AG08395 (cell line): ENCODE measurements around the gene JPT1.
"Not testable (repeated sequence)": the region's sequence is repeated elsewhere in the genome, so short reads cannot be mapped to it uniquely, and the experiment has no call there.

Experiments
- DNase-seq: peaks from one replicate; pipeline ENCODE4 v3.0.0; 2012; ENCODE audit warnings: mixed read lengths, low spot score

JPT1 gene

DNA sequence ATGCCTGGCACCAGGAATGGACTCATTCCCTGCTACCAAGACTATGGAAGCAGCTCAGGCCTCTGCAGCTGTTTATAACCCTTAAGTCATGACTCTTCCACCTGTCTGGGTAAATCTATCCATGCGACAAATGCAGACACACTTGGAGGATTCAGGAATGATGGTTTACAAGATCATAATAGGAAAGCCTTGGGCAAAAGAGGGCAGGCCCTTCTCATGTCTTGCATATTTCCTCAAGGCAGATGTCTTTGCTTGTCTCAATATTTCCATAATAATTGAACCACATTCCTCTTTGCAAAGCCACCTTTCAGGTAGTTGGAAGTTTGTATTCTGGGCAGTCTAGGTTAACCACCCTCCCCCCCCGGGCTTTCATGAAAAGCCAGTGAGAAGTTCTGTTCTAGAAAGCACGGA is 884 bp upstream of the JPT1 start:
- DNase-seq, result no peak

DNA sequence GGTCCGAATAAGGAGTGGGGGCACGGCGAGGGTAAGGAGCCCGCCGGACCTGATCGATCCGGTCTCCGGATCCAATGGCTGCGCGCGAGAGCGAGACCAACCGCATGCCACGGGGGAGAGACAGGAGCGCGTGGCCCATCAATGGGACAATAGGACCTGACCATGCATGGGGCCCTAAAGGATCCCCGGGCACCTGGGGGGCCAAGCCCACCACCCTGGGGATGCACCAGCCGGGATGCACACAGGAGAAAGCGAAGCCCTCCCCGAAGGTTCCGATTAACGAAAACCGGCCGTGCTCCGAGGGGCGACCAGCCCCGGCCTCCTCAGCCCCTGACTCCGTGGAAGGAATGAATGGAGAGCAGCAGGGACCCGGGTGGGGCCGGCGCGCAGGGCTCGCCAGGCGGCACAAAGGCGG is 525 bp downstream of the JPT1 start:
- peak; percentile 12 for DNase-seq

DNA sequence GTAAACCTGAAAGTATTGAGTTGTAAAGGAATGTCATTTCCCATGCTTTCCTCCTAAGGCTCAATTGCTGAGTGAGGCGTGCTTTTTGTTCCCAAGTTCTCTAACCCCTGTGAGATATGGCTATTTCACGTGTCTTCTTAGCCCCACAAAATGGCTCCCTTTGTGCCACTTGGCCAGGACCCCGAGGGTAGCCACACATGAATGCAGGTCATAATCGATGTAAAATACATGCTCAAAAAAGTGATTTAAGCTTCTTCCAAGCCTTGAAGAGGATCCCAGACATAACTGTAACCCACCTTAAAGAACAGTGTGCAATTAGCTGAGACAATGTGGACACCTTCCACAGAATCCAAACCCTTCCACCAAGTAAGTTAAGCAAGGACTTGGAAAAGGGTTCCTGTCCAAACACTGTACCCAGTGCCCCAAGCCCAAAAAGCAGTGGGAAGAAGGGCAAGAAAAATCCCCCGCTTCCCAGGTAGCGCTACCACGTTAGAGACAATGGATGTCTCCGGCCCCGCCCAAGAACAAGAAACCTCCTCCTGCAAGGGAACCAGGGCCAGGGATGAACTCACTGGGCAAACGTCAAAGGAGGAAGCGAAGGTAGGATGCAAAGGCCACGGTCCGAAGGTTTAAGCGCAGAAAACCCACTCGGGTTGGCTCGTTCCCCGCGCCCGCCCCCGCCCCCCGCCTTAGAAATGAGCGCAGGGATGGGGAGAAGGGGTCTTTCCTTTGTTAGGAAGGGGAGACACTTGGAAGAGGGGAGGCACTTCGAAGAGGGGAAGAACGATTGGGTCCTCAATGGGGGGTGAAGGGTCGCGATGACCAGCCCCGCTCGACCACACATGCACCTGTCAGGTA is 1.2 kb downstream of the JPT1 start:
- peak; percentile 29 for DNase-seq

DNA sequence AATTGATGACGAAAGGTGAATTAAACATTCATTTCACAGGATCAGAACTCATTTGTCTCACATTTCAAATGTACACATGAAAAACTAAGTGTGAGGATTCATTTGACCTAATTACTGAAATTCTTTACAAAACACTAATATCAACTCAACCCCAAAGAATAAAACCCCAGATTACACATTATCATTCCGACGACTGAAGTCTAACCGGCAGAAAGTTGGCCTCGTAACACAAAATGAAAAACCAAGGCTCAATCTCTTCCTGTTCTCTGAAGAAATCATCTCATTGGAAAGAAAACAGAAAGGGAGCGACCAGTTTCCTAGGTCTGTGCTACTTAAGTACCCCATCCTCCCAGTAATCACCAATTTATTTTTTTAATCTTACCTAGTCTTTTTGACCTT is 1.8 kb downstream of the JPT1 start:
- DNase-seq, result no peak

DNA sequence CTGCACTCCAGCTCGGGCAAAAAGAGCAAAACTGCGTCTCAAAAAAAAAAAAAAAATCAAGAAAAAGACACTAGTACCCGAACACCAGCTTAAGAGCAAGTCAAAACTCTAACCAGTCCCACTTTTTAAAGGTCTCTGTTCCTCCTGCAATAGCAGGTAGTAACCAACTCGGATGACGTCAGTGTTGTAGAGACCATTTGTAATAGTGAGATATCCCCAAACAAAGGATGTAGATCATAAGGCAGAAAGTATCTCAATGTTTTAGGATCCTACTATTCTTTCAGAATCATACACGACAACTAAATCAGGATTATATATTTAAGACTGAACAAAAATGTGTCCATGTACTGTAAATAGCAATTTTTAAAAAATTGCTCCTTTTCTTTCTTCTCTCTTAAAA is 2.4 kb downstream of the JPT1 start:
- no peak for DNase-seq

DNA sequence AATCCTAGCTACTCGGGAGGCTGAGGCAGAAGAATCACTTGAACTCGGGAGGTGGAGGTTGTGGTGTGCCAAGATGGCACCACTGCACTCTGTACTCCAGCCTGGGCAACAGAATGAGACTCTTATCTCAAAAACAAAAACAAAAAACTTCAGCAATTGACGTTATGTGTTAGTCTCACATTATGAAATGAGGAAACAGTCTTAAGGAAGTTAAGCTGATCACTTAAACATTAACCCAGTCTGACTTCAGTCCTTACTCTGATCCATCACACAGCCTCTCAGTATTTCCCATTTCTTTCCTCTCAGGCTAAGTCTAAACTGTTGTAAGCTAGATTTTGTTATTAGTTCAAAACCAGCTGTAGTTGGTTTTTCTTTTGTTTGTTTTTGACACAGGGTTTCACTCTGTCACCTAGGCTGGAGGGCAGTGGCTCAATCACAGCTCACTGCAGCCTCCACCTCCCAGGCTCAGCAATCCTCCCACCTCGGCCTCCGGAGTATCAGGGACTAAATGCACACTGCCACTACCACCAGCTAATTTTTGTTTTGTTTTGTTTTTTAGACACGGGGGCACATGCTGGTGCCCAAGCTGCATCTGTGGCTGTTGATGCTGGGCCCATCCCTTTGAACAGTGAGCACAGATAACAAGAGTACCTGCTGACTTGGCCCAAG is 6.3 kb downstream of the JPT1 start:
- no peak for DNase-seq

DNA sequence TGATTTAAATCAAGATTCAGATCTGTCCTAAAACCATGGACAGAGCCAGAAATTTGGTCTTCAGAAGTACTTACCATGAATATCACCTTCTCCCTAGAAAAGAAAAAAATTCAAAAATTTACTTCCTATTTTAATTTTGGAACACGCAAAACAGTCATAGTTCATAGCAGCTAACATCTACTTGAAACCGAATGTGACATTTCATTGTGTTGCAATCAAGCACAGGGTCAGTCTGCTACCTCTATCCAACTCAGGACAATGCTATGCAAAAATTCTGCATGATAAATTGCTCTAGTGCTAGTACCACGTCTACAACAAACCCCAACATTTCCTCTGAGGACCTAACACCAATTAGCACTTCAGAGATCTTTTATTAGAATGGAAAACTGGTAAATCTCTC is 7.7 kb downstream of the JPT1 start:
- DNase-seq, result no peak

DNA sequence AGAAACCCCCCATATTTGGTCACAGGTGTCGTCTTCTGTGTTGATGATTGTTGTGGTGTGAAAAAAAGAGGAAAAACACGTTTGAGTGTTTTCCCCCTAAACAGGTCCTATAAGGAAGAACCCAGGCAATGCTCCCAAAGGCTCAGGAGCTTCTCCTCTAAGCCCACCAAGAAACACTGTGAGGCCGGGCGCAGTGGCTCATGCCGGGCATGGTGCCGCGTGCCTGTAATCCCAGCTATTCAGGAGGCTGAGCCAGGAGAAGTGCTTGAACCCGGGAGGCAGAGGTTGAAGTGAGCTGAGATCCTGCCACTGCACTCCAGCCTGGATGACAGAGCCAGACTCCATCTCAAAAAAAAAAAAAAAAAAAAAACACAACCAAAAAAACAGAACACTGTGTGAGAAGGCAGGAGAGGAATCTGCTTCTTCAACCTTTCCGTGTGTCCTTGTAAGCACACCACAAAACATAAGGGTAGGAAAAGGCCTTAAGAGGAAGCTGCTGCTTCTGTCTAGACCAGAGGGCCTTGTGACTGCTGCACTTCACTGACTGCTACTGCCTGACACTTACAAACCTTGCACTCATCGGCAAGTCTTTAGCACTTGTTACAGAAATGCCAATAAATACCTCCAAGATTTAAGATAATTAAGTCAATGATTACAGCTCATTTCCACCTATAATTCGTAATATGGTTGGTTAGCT is 9.3 kb downstream of the JPT1 start:
- no peak for DNase-seq

DNA sequence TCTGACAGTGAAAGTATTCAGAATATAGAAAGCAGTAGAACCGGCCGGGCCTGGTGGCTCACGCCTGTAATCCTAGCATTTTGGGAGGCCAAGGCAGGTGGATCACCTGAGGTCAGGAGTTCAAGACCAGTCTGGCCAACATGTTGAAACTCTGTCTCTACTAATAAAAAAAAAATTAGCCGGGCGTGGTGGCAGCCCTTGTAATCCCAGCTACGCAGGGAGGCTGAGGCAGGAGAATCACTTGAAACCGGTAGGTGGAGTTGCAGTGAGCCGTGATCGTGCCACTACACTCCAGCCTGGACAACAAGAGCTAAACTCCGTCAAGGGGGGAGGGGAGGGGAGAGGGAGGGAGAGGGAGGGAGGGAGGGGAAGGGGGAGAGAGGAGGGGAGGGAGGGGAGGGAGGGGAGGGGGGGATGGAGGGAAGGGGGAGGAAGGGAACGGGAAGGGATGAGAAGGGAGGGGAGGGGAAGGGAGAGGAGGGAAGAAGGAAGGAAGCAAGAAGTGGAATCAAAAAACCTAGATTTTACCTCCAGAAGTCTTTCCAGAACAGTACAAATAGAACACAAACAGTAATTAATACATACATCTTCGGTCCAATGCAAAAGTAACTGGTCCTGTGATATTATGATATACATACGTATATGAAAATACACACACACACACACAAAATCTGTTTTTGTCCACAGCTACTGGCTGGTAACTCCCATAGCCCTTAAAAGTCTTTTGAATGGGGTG is 11.9 kb downstream of the JPT1 start:
- no peak for DNase-seq

DNA sequence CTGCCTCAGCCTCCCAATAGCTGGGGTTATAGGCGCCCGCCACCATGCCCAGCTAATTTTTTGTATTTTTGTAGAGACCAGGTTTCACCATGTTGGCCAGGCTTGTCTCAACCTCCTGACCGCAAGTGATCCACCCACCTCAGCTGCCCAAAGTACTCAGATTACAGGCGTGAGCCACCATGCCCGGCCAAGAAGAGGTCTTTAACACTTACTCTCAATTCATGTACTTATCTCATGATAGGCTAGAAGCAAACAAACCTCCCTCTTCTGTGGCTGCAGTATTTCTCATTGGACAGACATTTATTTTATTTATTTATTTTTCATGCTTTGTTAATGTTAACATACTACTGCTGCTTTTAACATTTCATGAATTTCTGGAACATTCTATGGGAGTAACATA is 15.8 kb downstream of the JPT1 start:
- no peak for DNase-seq

DNA sequence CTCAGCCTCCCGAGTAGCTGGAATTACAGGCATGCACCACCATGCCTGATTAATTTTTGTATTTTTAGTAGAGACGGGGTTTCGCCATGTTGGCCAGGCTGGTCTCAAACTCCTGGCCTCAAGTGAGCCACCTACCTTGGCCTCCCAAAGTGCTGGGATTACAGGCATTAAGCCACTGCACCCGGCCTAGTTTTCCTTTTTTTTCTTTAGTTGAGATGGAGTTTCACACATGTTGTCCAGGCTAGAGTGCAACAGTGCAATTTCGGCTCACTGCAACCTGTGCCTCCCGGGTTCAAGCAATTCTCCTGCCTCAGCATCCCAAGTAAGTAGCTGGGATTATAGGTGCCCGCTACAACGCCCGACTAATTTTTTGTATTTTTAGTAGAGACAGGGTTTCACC is 16.6 kb downstream of the JPT1 start:
- DNase-seq, result not testable (repeated sequence)

DNA sequence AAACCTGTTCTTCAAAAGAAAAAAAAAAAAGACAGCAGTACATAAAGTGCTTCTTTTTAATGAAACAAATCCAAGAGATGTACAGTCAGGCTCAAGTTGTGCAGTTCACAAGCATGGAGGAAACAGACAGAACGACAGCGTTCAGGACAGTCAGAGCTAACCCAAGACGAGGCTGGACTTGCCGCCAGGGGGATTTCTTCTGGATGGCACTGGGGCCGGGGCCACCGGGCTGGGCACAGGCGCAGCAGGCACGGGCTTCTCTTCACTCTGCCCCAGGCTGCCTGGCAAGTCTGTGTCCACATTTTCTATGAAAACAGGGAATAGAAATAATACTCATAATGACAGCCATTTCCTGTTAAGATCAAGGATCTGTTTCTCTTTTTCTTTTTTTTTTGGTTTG is 18.4 kb downstream of the JPT1 start:
- DNase-seq, result no peak

DNA sequence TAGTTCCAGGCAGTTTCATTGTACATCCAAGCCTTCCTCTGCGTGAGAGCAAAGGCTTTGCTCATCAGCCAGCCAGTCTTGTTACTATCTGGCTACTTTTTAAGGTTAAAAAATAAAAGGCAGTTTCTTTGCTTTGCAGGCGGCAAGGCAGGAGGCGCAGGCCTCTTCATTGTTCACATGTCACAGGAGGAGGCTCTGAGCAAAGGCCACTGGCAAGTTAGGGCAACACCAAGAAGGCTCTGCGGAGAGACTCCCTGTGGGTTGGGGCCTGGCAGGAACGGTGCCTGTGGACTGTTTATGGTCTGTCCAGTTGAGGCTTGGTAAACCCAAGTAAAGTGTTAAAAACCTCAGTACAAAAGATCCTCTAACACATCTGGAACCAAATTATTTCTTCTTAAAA is 18.9 kb downstream of the JPT1 start:
- no peak for DNase-seq

DNA sequence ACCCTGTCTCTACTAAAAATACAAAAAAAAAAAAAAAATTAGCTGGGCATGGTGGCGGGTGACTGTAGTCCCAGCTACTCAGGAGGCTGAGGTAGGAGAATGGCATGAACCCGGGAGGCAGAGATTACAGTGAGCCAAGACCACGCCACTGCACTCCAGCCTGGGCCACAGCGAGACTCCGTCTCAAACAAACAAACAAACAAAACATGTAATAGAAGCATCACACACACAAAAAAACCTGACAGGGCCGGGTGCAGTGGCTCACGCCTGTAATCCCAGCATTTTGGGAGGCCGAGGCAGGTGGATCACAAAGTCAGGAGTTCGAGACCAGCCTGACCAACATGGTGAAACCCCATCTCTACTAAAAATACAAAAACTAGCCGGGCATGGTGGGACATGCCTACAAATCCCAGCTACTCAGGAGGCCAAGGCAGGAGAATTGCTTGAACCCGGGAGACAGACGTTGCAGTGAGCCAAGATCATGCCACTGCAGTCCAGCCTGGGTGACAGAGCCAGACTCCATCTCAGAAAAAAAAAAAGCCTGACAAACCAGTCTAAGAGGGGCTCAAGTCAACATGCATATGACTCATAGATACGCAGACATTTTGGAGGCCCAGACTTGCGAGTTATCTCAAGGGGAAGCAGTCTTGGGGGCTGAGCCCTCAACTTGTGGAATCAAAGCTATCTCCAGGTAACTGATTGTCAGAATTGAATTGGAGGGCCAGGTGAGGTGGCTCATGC is 20.5 kb downstream of the JPT1 start:
- DNase-seq, result not testable (repeated sequence)

DNA sequence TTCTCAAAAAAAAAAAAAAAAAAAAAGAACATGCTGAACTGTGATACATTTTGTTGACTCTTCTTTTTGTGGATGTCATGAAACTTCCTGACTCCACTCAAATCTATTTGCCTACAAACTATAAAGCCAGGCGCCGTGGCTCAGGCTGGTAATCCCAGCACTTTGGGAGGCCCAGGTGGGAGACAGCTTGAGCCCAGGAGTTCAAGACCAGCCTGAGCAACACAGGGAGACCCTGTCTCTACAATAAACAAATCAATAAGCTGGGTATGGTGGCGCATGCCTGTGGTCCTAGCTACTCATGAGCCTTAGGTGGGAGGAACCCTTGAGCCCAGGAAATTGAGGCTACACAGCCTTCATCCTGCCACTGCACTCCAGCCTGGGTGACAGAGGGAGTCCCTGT is 21.3 kb downstream of the JPT1 start:
- DNase-seq, result no peak

DNA sequence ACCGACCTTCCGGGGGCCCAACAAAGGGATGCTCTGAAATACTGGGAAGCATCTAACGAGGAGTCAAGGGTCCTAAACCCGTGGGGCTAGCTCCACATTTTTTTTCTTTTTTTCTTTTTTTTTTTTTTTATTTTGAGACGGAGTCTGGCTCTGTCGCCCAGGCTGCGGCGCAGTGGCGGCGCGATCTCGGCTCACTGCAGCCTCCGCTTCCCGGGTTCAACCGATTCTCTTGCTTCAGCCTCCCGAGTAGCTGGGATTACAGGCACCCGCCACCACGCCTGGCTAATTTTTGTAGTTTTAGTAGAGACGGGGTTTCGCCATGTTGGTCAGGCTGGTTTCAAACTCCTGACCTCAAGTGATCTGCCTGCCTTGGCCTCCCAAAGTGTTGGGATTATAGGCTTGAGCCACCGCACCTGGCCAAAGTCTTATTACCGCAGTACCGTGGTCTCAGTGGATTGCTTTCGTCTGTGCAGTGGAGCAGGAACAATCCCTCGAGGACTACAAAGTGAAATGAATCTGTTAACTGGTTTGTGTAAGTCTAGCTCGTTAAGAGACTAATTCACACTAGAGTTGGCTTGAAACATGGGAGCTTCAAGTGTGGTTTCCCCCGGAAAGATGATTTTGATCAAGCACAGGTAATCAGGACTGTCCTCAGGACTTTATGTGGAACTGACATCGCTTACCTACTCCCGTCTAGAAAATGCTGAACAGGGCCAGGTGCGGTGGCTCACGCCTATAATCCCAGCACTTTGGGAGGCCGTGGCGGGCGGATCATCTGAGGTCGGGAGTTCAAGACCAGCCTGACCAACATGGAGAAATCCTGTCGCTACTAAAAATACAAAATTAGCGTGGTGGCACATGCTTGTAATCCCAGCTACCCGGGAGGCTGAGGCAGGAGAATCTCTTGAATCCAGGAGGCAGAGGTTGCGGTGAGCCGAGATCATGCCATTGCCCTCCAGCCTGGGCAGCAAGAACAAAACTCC is 22.0 kb downstream of the JPT1 start:
- DNase-seq, result not testable (repeated sequence)

DNA sequence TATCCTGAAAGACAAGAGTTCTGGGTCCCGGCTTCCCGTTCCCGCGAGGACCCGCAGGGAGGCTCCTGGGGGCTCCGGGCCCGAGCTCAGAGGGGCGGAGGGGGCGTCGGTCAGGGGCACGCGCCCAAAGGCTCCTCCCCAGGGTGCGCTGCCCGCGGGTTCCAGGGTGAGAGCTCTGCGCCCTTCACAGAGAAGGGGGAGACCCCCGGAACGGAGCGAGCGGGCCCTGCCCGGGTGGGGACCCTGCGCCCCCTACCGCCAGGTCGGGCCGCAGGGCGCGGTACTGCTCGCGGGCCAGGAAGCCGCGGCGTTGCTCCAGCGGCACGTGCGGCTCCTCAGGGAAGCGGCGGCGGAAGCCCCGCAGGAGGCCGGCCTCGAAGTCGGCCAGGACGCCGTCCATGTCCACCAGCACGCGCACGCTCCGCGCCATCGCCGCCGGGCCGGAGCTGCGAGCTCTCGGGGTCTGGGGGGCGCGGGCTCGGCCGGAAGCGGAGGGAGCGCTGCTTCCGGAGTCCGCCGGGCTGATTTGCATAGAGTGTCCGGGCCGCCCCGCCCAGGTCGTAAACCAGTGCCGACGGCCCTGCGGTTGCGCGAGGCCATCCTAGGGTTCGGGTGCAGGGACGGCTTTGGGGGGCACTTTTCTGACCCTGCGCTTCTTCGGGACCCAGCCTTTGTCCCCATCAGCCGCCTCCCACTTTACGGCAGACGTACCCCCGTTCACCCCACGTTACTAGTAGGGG is 22.9 kb downstream of the JPT1 start, which contains the start of gene NT5C:
NT5C (minus strand) TSS at position 465 of the 740 bp plus-strand sequence; CDS start at position 430, 35 bp downstream.
- peak; percentile 86 for DNase-seq

DNA sequence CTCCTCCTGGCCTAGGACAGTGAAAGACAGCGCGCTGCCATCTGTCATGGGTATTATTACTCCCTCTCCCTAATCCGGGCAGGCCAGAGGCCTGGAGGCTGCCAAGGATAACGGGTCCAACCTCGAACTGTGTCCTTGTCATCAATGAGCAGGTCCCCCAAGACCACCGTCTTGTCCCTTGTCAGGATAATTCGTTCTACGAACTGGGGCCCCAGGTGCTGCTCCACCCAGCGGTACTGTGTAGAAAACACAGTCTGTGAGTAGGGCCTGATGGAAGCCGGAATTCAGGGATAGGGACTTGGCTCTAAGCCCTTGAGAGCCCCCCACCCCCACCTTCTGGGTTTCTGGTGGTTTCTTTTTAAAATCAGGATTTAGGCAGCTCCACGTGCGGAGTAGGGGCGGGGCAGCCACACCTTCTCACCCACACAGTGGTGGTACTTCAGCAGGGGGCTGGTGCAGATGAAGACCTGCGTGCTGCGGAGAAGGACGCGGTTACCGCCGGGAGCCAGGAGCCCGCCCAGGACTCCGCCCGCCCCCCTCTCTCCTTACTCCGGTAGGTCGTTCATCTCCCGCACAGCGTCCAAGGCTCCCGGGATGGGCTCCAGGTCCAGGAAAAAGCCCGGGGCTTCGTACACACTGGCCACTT is 23.6 kb downstream of the JPT1 start:
- peak; percentile 57 for DNase-seq

DNA sequence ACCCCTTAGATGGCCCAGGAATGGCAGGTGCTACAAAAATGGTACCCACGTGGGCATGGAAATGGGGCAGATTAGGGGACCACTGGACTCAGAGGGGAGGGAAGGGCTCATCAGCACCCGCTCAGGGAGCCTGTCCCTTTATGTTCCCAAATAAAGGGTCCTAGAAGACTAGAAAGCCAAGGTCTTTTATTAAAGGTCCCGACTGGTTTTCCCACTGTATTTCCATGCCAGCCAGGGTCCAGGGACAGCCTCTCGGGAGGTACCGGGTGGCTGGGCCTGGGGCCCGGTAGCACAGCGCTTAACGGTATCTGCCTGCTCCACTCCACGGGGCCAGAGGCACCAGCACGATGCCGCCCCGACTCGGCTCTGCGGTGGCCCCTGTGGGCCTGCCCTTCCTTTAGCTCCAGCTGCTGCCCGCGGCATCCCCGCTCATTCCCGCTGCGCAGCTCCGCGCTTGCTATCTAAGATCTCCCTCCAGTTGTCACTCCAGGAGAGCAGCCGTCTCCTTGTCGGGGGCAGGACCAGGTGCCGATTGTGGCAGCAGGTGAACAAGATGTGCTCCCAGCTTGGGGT is 24.2 kb downstream of the JPT1 start:
- DNase-seq, result no peak
